ENCODE measurements around the gene ACBD6. TPM values are rescaled to one million over a fixed set of nuclear protein-coding genes. Genes with fewer than 3 reads are reported as not detected.

The ACBD6 gene
- total and polyA plus RNA-seq, 2 donors (not counting 1 experiment from before 2014, with no cell fraction given) = 52.9 to 80.9 TPM

GRCh38 chr1:180451504-180451903, 50.9 kb downstream of the ACBD6 start:
- peaks cover 12% of the 10 kb centered on the region for H3K9me3 Mint-ChIP-seq (ENCODE audit: insufficient read depth)
- H3K27me3 ChIP-seq (replicated peaks in 1 of 4; ENCODE audit: control extremely low read depth in 1 of 4, control insufficient read depth in 3 of 4, insufficient read depth in 4 of 4, low read length in 3 of 4) = no peaks in the 10 kb centered on the region
- POLR2A ChIA-PET = no interaction called here
- H3K79me2 ChIP-seq (ENCODE audit: control insufficient read depth, insufficient read depth, low read length) = peaks cover 29% of the 10 kb centered on the region
- H3K4me1 Mint-ChIP-seq = peaks cover 13% of the 10 kb centered on the region
- no peak overlapping the region for H3K9ac ChIP-seq (ENCODE audit: low read length)
- H3K4me2 ChIP-seq (replicated peaks; ENCODE audit: low read depth, low read length, poor library complexity, severe bottlenecking) = no peak overlapping the region
- H3K27ac ChIP-seq (ENCODE audit: low read length in 2 of 2) = no peak overlapping the region
- H3K4me1 ChIP-seq (ENCODE audit: control insufficient read depth in 2 of 2, insufficient read depth in 2 of 2, low read length in 2 of 2) = no peaks in the 10 kb centered on the region
- TF ChIP-seq, protein P1, sequence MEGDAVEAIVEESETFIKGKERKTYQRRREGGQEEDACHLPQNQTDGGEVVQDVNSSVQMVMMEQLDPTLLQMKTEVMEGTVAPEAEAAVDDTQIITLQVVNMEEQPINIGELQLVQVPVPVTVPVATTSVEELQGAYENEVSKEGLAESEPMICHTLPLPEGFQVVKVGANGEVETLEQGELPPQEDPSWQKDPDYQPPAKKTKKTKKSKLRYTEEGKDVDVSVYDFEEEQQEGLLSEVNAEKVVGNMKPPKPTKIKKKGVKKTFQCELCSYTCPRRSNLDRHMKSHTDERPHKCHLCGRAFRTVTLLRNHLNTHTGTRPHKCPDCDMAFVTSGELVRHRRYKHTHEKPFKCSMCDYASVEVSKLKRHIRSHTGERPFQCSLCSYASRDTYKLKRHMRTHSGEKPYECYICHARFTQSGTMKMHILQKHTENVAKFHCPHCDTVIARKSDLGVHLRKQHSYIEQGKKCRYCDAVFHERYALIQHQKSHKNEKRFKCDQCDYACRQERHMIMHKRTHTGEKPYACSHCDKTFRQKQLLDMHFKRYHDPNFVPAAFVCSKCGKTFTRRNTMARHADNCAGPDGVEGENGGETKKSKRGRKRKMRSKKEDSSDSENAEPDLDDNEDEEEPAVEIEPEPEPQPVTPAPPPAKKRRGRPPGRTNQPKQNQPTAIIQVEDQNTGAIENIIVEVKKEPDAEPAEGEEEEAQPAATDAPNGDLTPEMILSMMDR (IDR thresholded peaks at IDR 0.05) = no peak
- no peak for TF ChIP-seq EZH2 (IDR thresholded peaks at IDR 0.05; ENCODE audit: borderline replicate concordance, insufficient read depth, low read depth, low read length, poor library complexity, severe bottlenecking)
- CTCF ChIA-PET = interaction anchor here (1.1 kb wide), 1 partner anchor 84 kb away, joined by 4 read pairs; no protein-coding TSS in a partner anchor
- intact Hi-C loops (cut with micrococcal nuclease) = no loop called here
- H3K27ac Mint-ChIP-seq = no peak overlapping the region
- H3K9me3 ChIP-seq (ENCODE audit: control extremely low read depth in 1 of 3, control insufficient read depth in 2 of 3, insufficient read depth in 1 of 3, low read length in 2 of 3) = peaks cover 0 to 7% (median 5%) of the 10 kb centered on the region in 3 donors
- no peak overlapping the region for H3K4me3 ChIP-seq (ENCODE audit: control extremely low read depth in 1 of 5, extremely low read depth in 1 of 5, insufficient read depth in 1 of 5, low read depth in 2 of 5, low read length in 4 of 5)
- peaks cover 12% of the 10 kb centered on the region for H4K20me1 ChIP-seq (ENCODE audit: control insufficient read depth, insufficient read depth, low read length, poor library complexity, severe bottlenecking)
- H2AFZ ChIP-seq (ENCODE audit: insufficient read depth, low read depth, low read length, poor library complexity, severe bottlenecking) = no peak overlapping the region
- DNase-seq = no peak
- H3K27me3 Mint-ChIP-seq = no peaks in the 10 kb centered on the region
- H3K36me3 ChIP-seq (replicated peaks in 1 of 2; ENCODE audit: control extremely low read depth in 1 of 2, control insufficient read depth in 1 of 2, extremely low read depth in 1 of 2, insufficient read depth in 2 of 2, low read length in 1 of 2) = peaks cover 0 to 5% of the 10 kb centered on the region in 2 experiments
- ATAC-seq (ENCODE audit: low read depth) = no peak
- no peak overlapping the region for H3K4me3 Mint-ChIP-seq

DNA sequence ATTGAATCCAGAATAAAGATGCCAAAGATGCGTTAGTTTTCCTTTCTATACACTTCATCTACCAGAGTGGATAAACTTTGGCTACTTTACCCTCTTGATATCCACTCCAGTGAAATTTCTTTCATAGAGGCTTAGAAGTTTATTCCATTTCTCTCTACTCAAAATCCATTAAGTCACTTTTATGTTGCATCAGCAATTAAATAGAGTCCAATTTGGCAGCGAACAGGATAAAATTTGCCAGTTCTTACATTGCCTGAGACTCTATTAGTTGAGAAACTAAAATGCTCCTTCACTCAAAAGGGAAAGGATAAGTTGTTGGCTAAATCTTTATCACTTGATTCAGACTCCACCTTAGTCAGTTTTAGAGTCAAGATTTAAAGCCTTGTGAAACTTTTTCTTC, 57.9 kb downstream of the ACBD6 start:
- no peak overlapping the region for H3K27ac Mint-ChIP-seq
- Histone ChIP-seq H3K9ac (ENCODE audit: low read length) (no peak overlapping the region), H3K4me2 (replicated peaks; ENCODE audit: low read depth, low read length, poor library complexity, severe bottlenecking) (no peak overlapping the region), H3K27ac (ENCODE audit: low read length in 2 of 2) (no peak overlapping the region), H3K4me3 (ENCODE audit: control extremely low read depth in 1 of 5, extremely low read depth in 1 of 5, insufficient read depth in 1 of 5, low read depth in 2 of 5, low read length in 4 of 5) (no peak overlapping the region), H4K20me1 (ENCODE audit: control insufficient read depth, insufficient read depth, low read length, poor library complexity, severe bottlenecking) (peaks cover 10% of the 10 kb centered on the region), H3K79me2 (ENCODE audit: control insufficient read depth, insufficient read depth, low read length) (peaks cover 27% of the 10 kb centered on the region), H3K36me3 (replicated peaks in 1 of 2; ENCODE audit: control extremely low read depth in 1 of 2, control insufficient read depth in 1 of 2, extremely low read depth in 1 of 2, insufficient read depth in 2 of 2, low read length in 1 of 2) (no peaks in the 10 kb centered on the region), H3K27me3 (replicated peaks in 1 of 4; ENCODE audit: control extremely low read depth in 1 of 4, control insufficient read depth in 3 of 4, insufficient read depth in 4 of 4, low read length in 3 of 4) (no peaks in the 10 kb centered on the region), H3K4me1 (ENCODE audit: control insufficient read depth in 2 of 2, insufficient read depth in 2 of 2, low read length in 2 of 2) (peaks cover 0 to 6% of the 10 kb centered on the region in 2 donors), H3K9me3 (ENCODE audit: control extremely low read depth in 1 of 3, control insufficient read depth in 2 of 3, insufficient read depth in 1 of 3, low read length in 2 of 3) (peaks cover 0 to 4% (median 4%) of the 10 kb centered on the region in 3 donors), H2AFZ (ENCODE audit: insufficient read depth, low read depth, low read length, poor library complexity, severe bottlenecking) (no peak overlapping the region)
- no peak for TF ChIP-seq EZH2 (IDR thresholded peaks at IDR 0.05; ENCODE audit: borderline replicate concordance, insufficient read depth, low read depth, low read length, poor library complexity, severe bottlenecking)
- TF ChIP-seq, protein P1 (IDR thresholded peaks at IDR 0.05) = no peak
- CTCF ChIA-PET = interaction anchor here (0.8 kb wide), 1 partner anchor 22 kb away, joined by 4 read pairs; no protein-coding TSS in a partner anchor
- peaks cover 10% of the 10 kb centered on the region for H3K4me1 Mint-ChIP-seq
- no peaks in the 10 kb centered on the region for H3K27me3 Mint-ChIP-seq
- no peak overlapping the region for H3K4me3 Mint-ChIP-seq
- peaks cover 3% of the 10 kb centered on the region for H3K9me3 Mint-ChIP-seq (ENCODE audit: insufficient read depth)
- intact Hi-C loops (cut with micrococcal nuclease) = no loop called here
- no CpG with 5 or more reads among the region's 2 CpGs for WGBS (ENCODE audit: insufficient coverage)
- DNase-seq (no peak), ATAC-seq (ENCODE audit: low read depth) (no peak)
- POLR2A ChIA-PET = no interaction called here

All from B cell (primary cell).